Keratinocyte (primary cell): Measurements from ENCODE around the gene AGPAT3. TPM values are rescaled to one million over a fixed set of nuclear protein-coding genes. Genes with fewer than 3 reads are reported as not detected.

Experiments
- DNase-seq: peaks from one replicate; pipeline ENCODE4 v3.0.0-alpha.2; 2011; ENCODE audit warnings: low read depth, missing footprints, low spot score
- FAIRE-seq: peaks from 2 replicates; lab custom pipeline; 2011; peaks lifted over from hg19 to GRCh38; lab: Jason Lieb, UNC
- H2AFZ ChIP-seq: 2 replicates; pipeline ENCODE4 v1.6.0; 2012; ENCODE audit warnings: low read length, control low read depth, inconsistent platforms; ENCODE audit not compliant: control insufficient read depth
- H3K27ac ChIP-seq: 2 replicates; pipeline ENCODE4 v1.5.1; 2011; ENCODE audit warnings: low read length; ENCODE audit not compliant: control insufficient read depth, insufficient read depth
- H3K27me3 ChIP-seq: 3 replicates; pipeline ENCODE4 v1.6.0; 2011; ENCODE audit warnings: low read length; ENCODE audit not compliant: control insufficient read depth, insufficient read depth; ENCODE audit errors: extremely low read depth
- H3K36me3 ChIP-seq, 2 experiments: 2 replicates in 1 of 2; 3 replicates in 1 of 2; pipeline ENCODE4 v1.5.1; 2011; ENCODE audit warnings: low read length in 2 of 2, mild to moderate bottlenecking in 1 of 2; ENCODE audit not compliant: control insufficient read depth in 2 of 2, insufficient read depth in 2 of 2; ENCODE audit errors: extremely low read depth in 1 of 2
- H3K4me1 ChIP-seq: 3 replicates; pipeline ENCODE4 v1.5.1; 2011; ENCODE audit warnings: low read length; ENCODE audit not compliant: control insufficient read depth, insufficient read depth; ENCODE audit errors: extremely low read depth
- H3K4me2 ChIP-seq: 3 replicates; pipeline ENCODE4 v1.6.0; 2011; ENCODE audit warnings: low read depth, low read length; ENCODE audit not compliant: control insufficient read depth, insufficient read depth; ENCODE audit errors: extremely low read depth
- H3K4me3 ChIP-seq, 3 experiments: fragments of 200-600 bp in 1 of 3; sonication (generic) in 1 of 3; 2 replicates in 2 of 3; 3 replicates in 1 of 3; pipeline ENCODE4 v1.5.1; 2011 to 2016; ENCODE audit warnings: low read length in 3 of 3, mild to moderate bottlenecking in 3 of 3, control low read depth in 2 of 3, inconsistent platforms in 1 of 3, low read depth in 1 of 3, mixed read lengths in 1 of 3, mixed run types in 1 of 3, moderate library complexity in 1 of 3; ENCODE audit not compliant: control insufficient read depth in 2 of 3, insufficient read depth in 2 of 3; ENCODE audit errors: extremely low read depth in 1 of 3
- H3K79me2 ChIP-seq: 2 replicates; pipeline ENCODE4 v1.6.0; 2012; ENCODE audit warnings: low read length; ENCODE audit not compliant: control insufficient read depth, insufficient read depth
- H3K9ac ChIP-seq: 3 replicates; pipeline ENCODE4 v1.6.0; 2011; ENCODE audit warnings: low read length; ENCODE audit not compliant: control insufficient read depth, insufficient read depth; ENCODE audit errors: extremely low read depth
- H3K9me1 ChIP-seq: 3 replicates; pipeline ENCODE4 v1.6.0; 2011; ENCODE audit warnings: low read length; ENCODE audit not compliant: control insufficient read depth, insufficient read depth; ENCODE audit errors: extremely low read depth
- H3K9me3 ChIP-seq: 2 replicates; pipeline ENCODE4 v1.5.1; 2012; ENCODE audit warnings: low read depth, low read length; ENCODE audit not compliant: control insufficient read depth
- H4K20me1 ChIP-seq: 3 replicates; pipeline ENCODE4 v1.6.0; 2011; ENCODE audit warnings: low read length; ENCODE audit not compliant: control insufficient read depth, insufficient read depth; ENCODE audit errors: extremely low read depth
- EZH2 ChIP-seq: IDR thresholded peaks from one replicate; pipeline ENCODE4 v1.6.1; 2012; ENCODE audit warnings: inconsistent platforms, mild to moderate bottlenecking, low read length, moderate library complexity
- dilution Hi-C: fragments of 300-500 bp; cut with MboI; formaldehyde crosslinking; loops from one replicate; pipeline ENCODE4 v1.7.0; 2020; ENCODE audit warnings: low sequenced_read_pairs; ENCODE audit not compliant: extremely low pct_ligation_motif_present
- polyA plus RNA-seq, 5 experiments: library from polyadenylated mRNA; depleted of rRNA in 3 of 5; stranded (reverse) in 3 of 5; stranded (forward) in 1 of 5; unstranded in 1 of 5; fragments of >200 nt; gene quantifications; 1 replicate in 1 of 5; 2 replicates in 3 of 5; 3 replicates in 1 of 5; pipeline versions ENCODE4 v1.2.1 to v1.2.3, GENCODE V29; 2011 to 2012; ENCODE audit warnings: missing spikeins in 2 of 5, low read depth in 1 of 5, low replicate concordance in 1 of 5
- TF ChIP-seq, protein P1 (sequence below), 3 experiments: IDR thresholded peaks in 1 of 3; conservative IDR thresholded peaks in 1 of 3; optimal IDR thresholded peaks in 1 of 3; 2 replicates in 2 of 3; 3 replicates in 1 of 3; pipeline versions ENCODE3 to v1.5.1; 2011; ENCODE audit warnings: low read length in 3 of 3, mild to moderate bottlenecking in 3 of 3, moderate library complexity in 2 of 3, control low read depth in 1 of 3, inconsistent platforms in 1 of 3; ENCODE audit not compliant: insufficient read depth in 2 of 3; ENCODE audit errors: extremely low read depth in 1 of 3

Gene AGPAT3
- polyA plus RNA-seq, 1 donor (not counting 4 experiments of a cell fraction or from before 2014, with no cell fraction given) = 21.7 TPM

DNA sequence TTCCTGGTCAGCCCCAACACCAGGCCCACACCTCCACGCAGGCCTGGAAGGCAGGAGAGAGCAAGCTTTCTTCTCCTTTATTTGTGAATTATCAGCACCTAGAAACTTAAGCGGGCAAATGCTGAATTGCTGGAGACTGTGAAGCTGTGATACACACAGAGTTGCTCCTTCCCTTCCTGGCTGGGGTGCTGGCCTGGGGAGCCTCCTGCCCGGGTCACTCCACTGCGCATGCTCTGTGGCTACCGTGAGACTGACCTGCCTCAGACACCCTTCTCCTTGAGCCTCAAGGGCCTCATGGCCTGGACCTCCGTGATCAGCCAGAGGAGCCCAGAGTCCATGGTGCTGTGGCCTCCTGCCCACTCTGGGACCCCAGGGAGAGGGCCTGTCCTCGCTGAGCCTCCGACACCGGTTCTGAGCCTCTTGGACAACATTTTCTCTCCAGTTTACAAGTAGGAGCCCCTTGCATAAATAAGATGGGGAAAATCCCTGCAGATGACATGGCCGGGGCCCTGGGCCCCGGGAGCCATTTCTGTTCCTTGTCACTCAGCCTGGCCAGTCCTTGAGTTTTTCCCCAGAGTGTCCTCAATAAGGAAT lies 18.0 kb downstream of the AGPAT3 start:
- H3K36me3 ChIP-seq = peaks cover 4 to 6% of the 10 kb centered on the region in 2 experiments
- H3K27me3 ChIP-seq = no peaks in the 10 kb centered on the region
- dilution Hi-C loops = no loop called here
- H3K9ac ChIP-seq = no peak overlapping the region
- no peaks in the 10 kb centered on the region for H3K9me3 ChIP-seq
- H3K27ac ChIP-seq = no peak overlapping the region
- H3K9me1 ChIP-seq = peaks cover 6% of the 10 kb centered on the region
- H2AFZ ChIP-seq = no peak overlapping the region
- FAIRE-seq = no peak
- H3K4me3 ChIP-seq = no peak overlapping the region
- no peak overlapping the region for H3K4me2 ChIP-seq
- H3K4me1 ChIP-seq = peaks cover 17% of the 10 kb centered on the region
- peaks cover 15% of the 10 kb centered on the region for H4K20me1 ChIP-seq
- H3K79me2 ChIP-seq = peaks cover 38% of the 10 kb centered on the region
- TF ChIP-seq, protein P1, sequence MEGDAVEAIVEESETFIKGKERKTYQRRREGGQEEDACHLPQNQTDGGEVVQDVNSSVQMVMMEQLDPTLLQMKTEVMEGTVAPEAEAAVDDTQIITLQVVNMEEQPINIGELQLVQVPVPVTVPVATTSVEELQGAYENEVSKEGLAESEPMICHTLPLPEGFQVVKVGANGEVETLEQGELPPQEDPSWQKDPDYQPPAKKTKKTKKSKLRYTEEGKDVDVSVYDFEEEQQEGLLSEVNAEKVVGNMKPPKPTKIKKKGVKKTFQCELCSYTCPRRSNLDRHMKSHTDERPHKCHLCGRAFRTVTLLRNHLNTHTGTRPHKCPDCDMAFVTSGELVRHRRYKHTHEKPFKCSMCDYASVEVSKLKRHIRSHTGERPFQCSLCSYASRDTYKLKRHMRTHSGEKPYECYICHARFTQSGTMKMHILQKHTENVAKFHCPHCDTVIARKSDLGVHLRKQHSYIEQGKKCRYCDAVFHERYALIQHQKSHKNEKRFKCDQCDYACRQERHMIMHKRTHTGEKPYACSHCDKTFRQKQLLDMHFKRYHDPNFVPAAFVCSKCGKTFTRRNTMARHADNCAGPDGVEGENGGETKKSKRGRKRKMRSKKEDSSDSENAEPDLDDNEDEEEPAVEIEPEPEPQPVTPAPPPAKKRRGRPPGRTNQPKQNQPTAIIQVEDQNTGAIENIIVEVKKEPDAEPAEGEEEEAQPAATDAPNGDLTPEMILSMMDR (optimal IDR thresholded peaks at IDR 0.05 in 1 of 3, IDR thresholded peaks at IDR 0.05 in 1 of 3, conservative IDR thresholded peaks at IDR 0.05 in 1 of 3; ENCODE audit: extremely low read depth in 1 of 3, insufficient read depth in 2 of 3, low read length in 3 of 3) = no peak
- TF ChIP-seq EZH2 = no peak
- DNase-seq = no peak

DNA sequence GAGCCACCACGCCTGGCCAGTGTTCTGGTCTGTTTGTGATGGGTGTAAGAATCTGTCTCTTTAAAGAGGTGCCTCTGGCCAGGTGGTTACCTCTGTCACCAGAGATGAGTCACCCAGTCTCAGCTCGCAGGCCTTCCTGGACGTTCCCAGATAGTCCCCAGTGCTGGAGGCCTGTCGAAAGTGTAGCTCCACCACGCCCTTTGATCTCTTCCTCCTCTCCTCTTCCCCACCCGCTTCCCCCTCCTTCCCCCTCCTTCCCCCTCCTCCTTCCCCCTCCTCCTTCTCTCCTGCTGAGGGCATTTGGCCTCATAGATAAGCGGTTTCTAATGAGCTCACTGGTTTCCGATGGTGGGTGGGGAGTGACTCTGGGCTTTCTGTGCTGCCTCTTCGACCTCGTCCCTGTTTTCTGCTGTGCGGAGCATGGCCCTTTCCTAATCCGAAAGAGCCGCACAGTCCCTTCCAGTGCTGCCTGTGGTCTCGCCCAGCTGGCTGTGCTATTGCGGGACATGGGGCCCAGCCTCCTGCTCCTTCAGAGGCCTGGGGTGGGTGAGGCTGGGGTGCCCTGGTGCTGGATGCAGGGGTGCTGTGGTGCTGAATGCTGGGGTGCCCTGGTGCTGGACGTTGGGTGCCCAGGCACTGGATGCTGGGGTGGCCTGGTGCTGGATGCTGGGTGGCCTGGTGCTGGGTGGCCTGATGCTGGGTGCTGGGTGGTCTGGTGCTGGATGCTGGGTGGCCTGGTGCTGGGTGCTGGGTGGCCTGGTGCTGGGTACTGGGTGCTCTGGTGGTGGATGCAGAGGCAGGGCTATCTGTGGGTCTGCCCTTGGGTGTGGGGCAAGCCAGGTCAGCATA lies 19.2 kb downstream of the AGPAT3 start:
- Histone ChIP-seq H3K36me3 (peaks cover 2 to 4% of the 10 kb centered on the region in 2 experiments), H3K4me1 (peaks cover 17% of the 10 kb centered on the region), H2AFZ (no peak overlapping the region), H3K9me1 (peaks cover 6% of the 10 kb centered on the region), H3K27me3 (no peaks in the 10 kb centered on the region), H3K9ac (no peak overlapping the region), H3K79me2 (peaks cover 37% of the 10 kb centered on the region), H4K20me1 (peaks cover 15% of the 10 kb centered on the region), H3K4me2 (no peak overlapping the region), H3K27ac (no peak overlapping the region), H3K9me3 (no peaks in the 10 kb centered on the region), H3K4me3 (no peak overlapping the region)
- TF ChIP-seq EZH2 = no peak
- TF ChIP-seq, protein P1 (optimal IDR thresholded peaks at IDR 0.05 in 1 of 3, IDR thresholded peaks at IDR 0.05 in 1 of 3, conservative IDR thresholded peaks at IDR 0.05 in 1 of 3; ENCODE audit: extremely low read depth in 1 of 3, insufficient read depth in 2 of 3, low read length in 3 of 3) = no peak
- DNase-seq (no peak), FAIRE-seq (no peak)
- dilution Hi-C loops = no loop called here
